ENCODE data around the gene SOX6. TPM values are rescaled to one million over a fixed set of nuclear protein-coding genes. Genes with fewer than 3 reads are reported as not detected.

Gene SOX6
- total RNA-seq, 1 experiment from 2014 or later: 5.1 TPM

DNA sequence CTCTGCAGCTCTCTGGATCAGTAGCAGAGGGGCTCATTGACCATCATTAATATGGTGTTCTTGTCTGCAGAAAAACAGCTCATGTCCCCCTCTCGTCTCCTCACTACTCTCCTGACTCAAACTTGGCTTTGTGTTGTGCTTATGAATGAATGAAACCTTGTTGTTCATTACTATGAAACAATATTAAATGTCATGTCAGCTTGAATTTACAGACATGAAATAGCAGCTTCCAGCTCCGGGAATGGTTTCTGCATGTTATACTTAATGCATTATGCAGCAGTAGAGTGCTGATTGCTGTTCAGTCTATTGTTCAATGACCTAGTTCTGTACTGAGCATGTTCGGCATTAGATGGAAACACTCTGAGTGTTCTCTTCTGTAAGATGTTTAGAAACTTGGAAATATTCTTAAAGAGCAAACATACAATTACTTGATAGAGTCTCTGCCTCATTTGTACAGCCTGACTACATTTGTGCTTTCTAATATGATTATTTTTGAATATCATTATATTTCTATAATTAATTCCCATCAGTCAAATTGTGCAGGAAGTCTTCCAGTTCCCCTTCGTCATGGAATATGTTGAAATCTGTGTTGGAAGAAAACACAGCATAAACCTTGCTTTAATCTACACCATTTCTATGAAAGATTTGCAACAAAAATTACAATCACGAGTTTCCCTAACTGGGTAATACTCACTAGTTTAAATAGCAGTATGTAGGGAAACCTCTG lies 340.4 kb downstream of the SOX6 start:
- no peak overlapping the region for H3K27ac ChIP-seq
- BruUV-seq (replicated peaks): no TSS peak
- no peak overlapping the region for H2AFZ ChIP-seq
- no peak overlapping the region for H3K4me3 ChIP-seq
- H3K79me2 ChIP-seq (ENCODE audit: low read depth): no peaks in the 10 kb centered on the region
- no peaks in the 10 kb centered on the region for H3K27me3 ChIP-seq (ENCODE audit: insufficient read depth, low read depth)
- no peaks in the 10 kb centered on the region for H3K9me3 ChIP-seq (ENCODE audit: insufficient read depth, low read depth)
- POLR2A ChIA-PET (ENCODE audit: unreplicated experiment): no interaction called here
- DNase-seq: no peak
- H3K4me1 ChIP-seq (replicated peaks; ENCODE audit: insufficient read depth): no peaks in the 10 kb centered on the region
- H4K20me1 ChIP-seq (ENCODE audit: insufficient read depth): no peaks in the 10 kb centered on the region
- TF ChIP-seq EZH2 (IDR thresholded peaks at IDR 0.05; ENCODE audit: low read depth) (no peak), CTCF (conservative IDR thresholded peaks at IDR 0.05) (no peak)
- H3F3A ChIP-seq (ENCODE audit: insufficient read depth, low read depth): no peaks in the 10 kb centered on the region
- H3K9me2 ChIP-seq (ENCODE audit: insufficient read depth): no peaks in the 10 kb centered on the region
- intact Hi-C loops (cut with micrococcal nuclease; ENCODE audit: unreplicated experiment): no loop called here
- H3K36me3 ChIP-seq (ENCODE audit: low read depth): no peaks in the 10 kb centered on the region
- H3K4me2 ChIP-seq: no peak overlapping the region
- CTCF ChIA-PET: no interaction called here

- Histone ChIP-seq H3K9me3 (ENCODE audit: insufficient read depth, low read depth) (no peaks in the 10 kb centered on the region), H3K9me2 (ENCODE audit: insufficient read depth) (no peaks in the 10 kb centered on the region), H3K4me3 (no peak overlapping the region), H3F3A (ENCODE audit: insufficient read depth, low read depth) (no peaks in the 10 kb centered on the region), H3K27me3 (ENCODE audit: insufficient read depth, low read depth) (no peaks in the 10 kb centered on the region), H2AFZ (no peak overlapping the region), H3K4me2 (no peak overlapping the region), H3K36me3 (ENCODE audit: low read depth) (no peaks in the 10 kb centered on the region), H3K27ac (no peak overlapping the region), H3K4me1 (replicated peaks; ENCODE audit: insufficient read depth) (no peaks in the 10 kb centered on the region), H3K79me2 (ENCODE audit: low read depth) (no peaks in the 10 kb centered on the region), H4K20me1 (ENCODE audit: insufficient read depth) (no peaks in the 10 kb centered on the region)
- ChIA-PET CTCF (no interaction called here), POLR2A (ENCODE audit: unreplicated experiment) (no interaction called here)
- intact Hi-C loops (cut with micrococcal nuclease; ENCODE audit: unreplicated experiment): no loop called here
- DNase-seq: no peak
- no peak for TF ChIP-seq CTCF (conservative IDR thresholded peaks at IDR 0.05)
- no peak for TF ChIP-seq EZH2 (IDR thresholded peaks at IDR 0.05; ENCODE audit: low read depth)
- BruUV-seq (replicated peaks): no TSS peak
Observed at GRCh38 chr11:16013649-16014275, 342.6 kb downstream of the SOX6 start.

DNA sequence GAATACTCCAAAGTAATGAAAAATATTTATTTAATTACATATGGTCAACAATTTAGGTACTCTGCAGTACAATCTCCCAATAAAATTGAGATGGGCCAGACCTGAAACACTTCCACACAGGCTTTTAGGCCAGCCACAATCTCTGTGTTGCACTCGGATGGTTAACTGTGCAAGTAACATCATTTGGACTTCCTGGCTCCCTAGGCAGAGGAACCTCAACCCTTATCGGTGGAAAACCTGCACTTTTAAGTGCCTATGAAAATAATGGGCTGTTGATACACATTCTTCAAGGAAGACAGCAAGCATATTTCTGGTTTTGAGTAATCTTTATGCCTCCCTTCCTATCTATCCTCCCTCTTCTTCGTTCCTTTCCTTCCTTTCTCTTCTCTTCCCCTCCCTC lies 343.1 kb downstream of the SOX6 start:
- no peaks in the 10 kb centered on the region for H3K79me2 ChIP-seq (ENCODE audit: low read depth)
- no peak overlapping the region for H3K27ac ChIP-seq
- TF ChIP-seq EZH2 (IDR thresholded peaks at IDR 0.05; ENCODE audit: low read depth) (no peak), CTCF (conservative IDR thresholded peaks at IDR 0.05) (no peak)
- H3K9me3 ChIP-seq (ENCODE audit: insufficient read depth, low read depth): no peaks in the 10 kb centered on the region
- no peak for DNase-seq
- intact Hi-C loops (cut with micrococcal nuclease; ENCODE audit: unreplicated experiment): no loop called here
- H4K20me1 ChIP-seq (ENCODE audit: insufficient read depth): no peaks in the 10 kb centered on the region
- ChIA-PET CTCF (no interaction called here), POLR2A (ENCODE audit: unreplicated experiment) (no interaction called here)
- H3K4me2 ChIP-seq: no peak overlapping the region
- H3K36me3 ChIP-seq (ENCODE audit: low read depth): no peaks in the 10 kb centered on the region
- no peaks in the 10 kb centered on the region for H3K9me2 ChIP-seq (ENCODE audit: insufficient read depth)
- BruUV-seq (replicated peaks): no TSS peak
- no peaks in the 10 kb centered on the region for H3F3A ChIP-seq (ENCODE audit: insufficient read depth, low read depth)
- H3K4me3 ChIP-seq: no peak overlapping the region
- H3K4me1 ChIP-seq (replicated peaks; ENCODE audit: insufficient read depth): no peaks in the 10 kb centered on the region
- H3K27me3 ChIP-seq (ENCODE audit: insufficient read depth, low read depth): no peaks in the 10 kb centered on the region
- H2AFZ ChIP-seq: no peak overlapping the region
